CMK (cell line): Measurements from ENCODE around the gene ZNF865.

ENCODE experiments used
- DNase-seq: peaks from one replicate; pipeline ENCODE4 v3.0.0-alpha.2; 2010; ENCODE audit warnings: low read depth

Gene ZNF865

GRCh38 chr19:55645512-55645881 is 40.0 kb downstream of the ZNF865 start:
- DNase-seq: no peak

GRCh38 chr19:55646889-55647731 is 41.7 kb downstream of the ZNF865 start:
- DNase-seq: no peak

- DNase-seq: no peak
Measured at GRCh38 chr19:55647732-55648584, 42.5 kb downstream of the ZNF865 start, which contains the start of gene CCDC106. Gene CCDC106 (plus strand): TSS chr19:55648212. CDS start chr19:55649047, 835 bp downstream.

- no peak for DNase-seq
Measured at GRCh38 chr19:55648585-55649267, 43.3 kb downstream of the ZNF865 start.

- DNase-seq: no peak
Measured at GRCh38 chr19:55649268-55650125, 44.0 kb downstream of the ZNF865 start.

GRCh38 chr19:55650126-55650557 is 44.7 kb downstream of the ZNF865 start:
- no peak for DNase-seq

- DNase-seq: no peak
Measured at GRCh38 chr19:55650602-55651230, 45.3 kb downstream of the ZNF865 start.

GRCh38 chr19:55651236-55651635 is 45.8 kb downstream of the ZNF865 start:
- DNase-seq: no peak

GRCh38 chr19:55652311-55653128 is 47.1 kb downstream of the ZNF865 start:
- no peak for DNase-seq

GRCh38 chr19:55653651-55654322 is 48.3 kb downstream of the ZNF865 start:
- DNase-seq: peak; percentile 98

- DNase-seq: peak; percentile 99
Measured at GRCh38 chr19:55654323-55654867, 48.9 kb downstream of the ZNF865 start.

- DNase-seq: peak; percentile 89
Measured at GRCh38 chr19:55654868-55655647, 49.6 kb downstream of the ZNF865 start, which contains the start of gene U2AF2. Gene U2AF2 (plus strand): TSS chr19:55655035. CDS start chr19:55655105, 70 bp downstream.

- DNase-seq: no peak
Measured at GRCh38 chr19:55655648-55656040, 50.2 kb downstream of the ZNF865 start.

GRCh38 chr19:55656552-55656951 is 51.1 kb downstream of the ZNF865 start:
- no peak for DNase-seq

- no peak for DNase-seq
Measured at GRCh38 chr19:55656988-55657747, 51.7 kb downstream of the ZNF865 start.

GRCh38 chr19:55658846-55659459 is 53.5 kb downstream of the ZNF865 start:
- no peak for DNase-seq

GRCh38 chr19:55659822-55660221 is 54.4 kb downstream of the ZNF865 start:
- no peak for DNase-seq
